Fibroblast of peridontal ligament (primary cell): ENCODE measurements around the gene VAV2.
A peak's percentile ranks its signal among the peaks of the same experiment; 100 is the strongest.

Experiments
- DNase-seq: peaks from one replicate; pipeline ENCODE4 v3.0.0-alpha.2; 2010; ENCODE audit errors: extremely low read depth

Gene VAV2

GRCh38 chr9:133851693-133852092, 140.4 kb downstream of the VAV2 start:
- no peak for DNase-seq

- DNase-seq: no peak
Measured at GRCh38 chr9:133850937-133851336, 141.2 kb downstream of the VAV2 start.

DNA sequence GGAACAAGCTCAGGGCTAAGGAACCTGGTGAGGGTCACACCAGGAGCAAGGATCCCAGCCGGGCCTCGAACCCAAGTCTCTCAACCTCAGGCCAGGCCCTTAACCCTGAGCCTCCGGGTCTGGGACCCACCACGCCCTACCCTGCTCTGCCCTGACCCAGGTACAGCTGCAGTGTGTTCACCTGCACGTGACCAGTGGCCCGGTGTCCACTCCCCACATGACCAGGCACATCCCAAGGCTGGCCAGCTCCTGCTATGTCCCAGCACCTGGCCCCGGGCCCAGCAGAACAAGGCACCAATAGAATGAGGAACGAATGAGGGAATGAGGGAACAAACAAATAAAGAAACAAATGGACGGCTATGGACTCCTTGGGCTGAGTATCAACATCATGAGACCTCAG, 142.0 kb downstream of the VAV2 start:
- no peak for DNase-seq

DNA sequence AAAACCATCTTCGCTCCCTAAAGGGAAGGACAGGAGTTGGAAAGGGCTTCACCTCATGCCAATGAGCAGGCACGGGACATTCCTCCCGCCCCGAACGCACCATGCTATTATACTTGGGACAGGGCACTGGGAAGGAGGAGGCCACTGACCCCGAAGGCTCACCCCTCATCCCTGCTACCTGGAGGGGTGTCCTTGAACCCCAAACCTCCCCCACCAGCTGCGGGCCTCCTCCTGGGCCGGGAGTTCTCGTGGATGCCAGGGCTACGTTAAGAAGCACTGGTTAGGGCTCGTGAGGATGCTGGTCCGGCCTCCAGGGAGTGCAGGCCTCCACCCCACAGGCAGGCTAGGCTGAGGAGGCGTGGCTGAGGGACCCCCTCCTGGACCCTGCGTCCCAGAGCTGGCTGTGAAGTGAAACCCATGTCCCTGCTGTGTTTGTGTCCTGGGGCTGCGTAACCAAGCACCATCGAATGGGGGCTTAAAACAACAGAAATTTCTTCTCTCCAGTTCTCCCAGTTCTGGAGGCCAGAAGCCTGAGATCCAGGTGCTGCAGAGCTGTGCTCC, 142.9 kb downstream of the VAV2 start:
- DNase-seq: no peak

DNA sequence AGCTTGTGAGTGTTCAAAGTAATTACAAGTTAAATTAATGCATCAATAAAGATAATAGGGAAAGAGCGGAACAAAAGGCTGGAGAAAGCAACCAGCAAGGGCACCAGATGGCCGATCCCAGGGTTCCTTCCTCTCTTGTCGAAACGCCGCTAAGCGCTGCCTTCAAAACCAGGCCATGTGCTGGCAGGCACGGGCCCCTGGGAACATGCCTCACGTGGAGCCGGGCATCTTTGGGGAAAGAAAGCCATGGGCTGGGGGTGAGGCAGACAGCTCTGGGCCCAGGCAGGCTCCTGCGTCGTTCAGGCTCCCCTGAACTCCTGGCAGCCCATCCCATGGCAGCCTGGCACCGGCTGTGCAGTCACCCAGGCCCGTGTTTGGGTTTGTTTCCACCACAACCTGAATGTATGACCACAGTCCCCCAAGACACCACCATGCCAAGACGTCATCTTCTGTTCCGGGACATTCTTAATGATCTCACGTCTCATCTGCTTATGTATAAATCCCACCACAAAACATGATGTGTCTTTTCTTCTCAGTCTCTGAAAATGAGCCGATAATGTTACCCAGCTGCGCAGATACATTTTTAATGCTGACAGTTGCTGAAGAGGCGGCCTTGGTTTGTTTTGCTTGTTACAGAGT, 143.5 kb downstream of the VAV2 start:
- DNase-seq: peak; percentile 25

- no peak for DNase-seq
Measured at GRCh38 chr9:133846483-133847090, 145.5 kb downstream of the VAV2 start.

DNA sequence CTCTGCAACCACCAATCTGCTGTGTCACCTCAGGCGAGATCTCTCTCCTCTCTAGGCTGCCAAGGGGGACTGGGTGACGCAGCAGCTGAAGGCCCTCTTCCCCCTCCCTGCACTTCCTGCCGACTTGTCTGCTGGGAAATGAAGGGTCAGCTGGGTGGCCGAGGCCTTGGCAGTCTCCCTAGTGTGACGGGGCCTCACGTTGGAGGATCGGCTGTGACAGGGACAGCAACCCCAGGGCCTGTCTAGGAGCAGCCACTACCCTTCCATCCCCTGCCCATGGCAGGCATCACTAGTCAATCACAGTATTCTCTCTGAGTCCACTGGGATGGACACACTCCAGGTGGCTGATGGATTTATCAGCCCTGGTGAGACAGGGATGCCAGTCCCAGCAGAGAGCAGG, 146.7 kb downstream of the VAV2 start:
- peak; percentile 30 for DNase-seq

- no peak for DNase-seq
Measured at GRCh38 chr9:133844881-133845410, 147.2 kb downstream of the VAV2 start.

DNA sequence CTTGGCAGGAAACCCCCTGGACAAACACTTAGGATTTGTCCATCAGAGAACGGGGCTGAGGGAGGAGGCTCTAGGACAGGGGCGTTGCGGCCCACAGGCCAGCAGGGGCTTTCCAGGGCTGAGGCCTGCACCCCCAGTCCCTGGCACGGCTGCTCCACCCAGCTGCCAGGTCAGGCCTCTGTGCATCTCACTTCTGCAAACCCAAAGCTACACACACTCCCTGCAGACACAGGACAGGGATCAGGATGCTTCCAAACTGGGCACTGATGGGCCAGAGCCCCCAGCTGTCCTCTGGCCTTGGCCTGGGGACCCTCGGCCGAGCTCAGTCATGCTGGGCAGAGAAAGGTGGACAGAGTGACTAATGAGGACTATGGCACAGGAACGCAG, 147.7 kb downstream of the VAV2 start:
- DNase-seq: no peak

DNA sequence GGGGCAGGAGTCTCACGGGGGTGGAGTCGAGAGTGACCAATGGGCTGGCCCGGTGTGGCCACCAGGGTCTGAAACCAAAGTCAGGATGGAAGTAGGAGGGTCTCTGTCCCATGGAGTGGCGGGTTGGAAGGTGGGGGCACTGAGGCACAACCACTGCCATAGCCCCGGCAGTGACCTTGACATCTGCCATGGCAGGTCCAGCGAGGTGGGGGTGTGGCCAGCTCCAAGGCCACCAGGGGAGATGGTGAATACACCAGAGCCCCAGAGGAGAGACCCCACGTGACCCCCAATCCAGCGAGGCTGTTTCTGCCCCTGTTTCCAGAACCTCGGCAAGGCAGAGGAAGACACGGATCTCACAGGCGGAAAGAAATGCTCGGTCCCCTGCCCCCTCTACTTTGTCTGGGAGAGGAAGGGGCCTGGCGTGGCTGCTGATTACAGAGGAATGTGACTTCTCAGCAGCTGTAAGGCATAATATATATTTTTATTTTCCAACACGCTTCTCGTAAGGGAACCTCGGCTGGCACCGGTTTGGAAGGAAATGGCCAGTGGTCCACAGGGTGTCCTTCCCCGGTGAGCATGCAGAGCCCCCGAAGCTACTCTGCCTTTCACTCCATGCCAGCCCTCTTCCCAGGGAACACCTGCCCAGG, 148.2 kb downstream of the VAV2 start:
- DNase-seq: no peak

DNA sequence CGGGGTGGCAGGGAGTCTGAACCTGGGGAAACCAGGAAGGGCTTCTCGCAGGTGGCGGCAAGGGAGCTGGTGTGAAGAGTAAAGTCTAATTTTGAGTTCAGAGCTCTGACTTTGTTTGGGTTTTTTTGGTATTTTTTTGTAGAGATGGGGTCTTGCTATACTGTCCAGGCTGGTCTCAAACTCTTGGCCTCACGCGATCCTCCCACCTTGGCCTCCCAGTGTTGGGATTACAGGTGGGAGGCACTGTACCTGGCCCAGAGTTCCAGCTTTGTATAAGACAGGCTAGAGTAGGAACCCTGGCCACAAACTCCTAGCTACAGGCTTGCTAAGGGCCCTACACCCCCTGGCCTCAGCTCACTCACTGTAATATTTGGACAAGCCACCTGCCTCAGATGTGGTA, 148.9 kb downstream of the VAV2 start:
- DNase-seq: no peak

DNA sequence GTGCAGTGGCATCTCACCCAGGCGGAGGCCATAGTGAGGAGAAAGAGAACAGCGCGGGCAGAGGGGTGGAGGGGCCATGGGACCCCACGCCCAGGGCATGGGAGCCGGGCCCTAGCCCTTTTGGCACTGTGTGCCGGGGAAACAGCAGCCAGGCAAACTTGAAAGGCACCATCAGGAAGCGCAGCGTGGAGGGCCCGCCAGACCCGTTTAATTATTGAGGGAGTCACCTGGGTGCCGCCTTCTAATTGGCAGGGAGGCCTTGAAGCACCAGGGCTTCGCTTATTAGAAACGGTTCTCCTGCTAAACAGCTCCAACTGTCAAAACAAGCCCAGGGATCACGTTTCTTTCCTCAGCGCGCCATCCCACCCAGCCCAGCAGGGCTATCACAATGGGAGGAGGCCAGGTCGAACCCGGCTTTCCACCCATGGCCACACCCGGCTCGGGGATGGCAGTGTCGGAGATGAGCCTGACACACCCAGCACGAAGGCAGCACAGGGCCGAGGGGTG, 149.3 kb downstream of the VAV2 start:
- no peak for DNase-seq

- no peak for DNase-seq
Measured at GRCh38 chr9:133842174-133842573, 149.9 kb downstream of the VAV2 start.

GRCh38 chr9:133841167-133841812, 150.8 kb downstream of the VAV2 start:
- no peak for DNase-seq

- no peak for DNase-seq
Measured at GRCh38 chr9:133839822-133840329, 152.2 kb downstream of the VAV2 start.

- no peak for DNase-seq
Measured at GRCh38 chr9:133838859-133839507, 153.1 kb downstream of the VAV2 start.

GRCh38 chr9:133837627-133838597, 154.2 kb downstream of the VAV2 start:
- DNase-seq: no peak

- DNase-seq: no peak
Measured at GRCh38 chr9:133836818-133837217, 155.3 kb downstream of the VAV2 start.

DNA sequence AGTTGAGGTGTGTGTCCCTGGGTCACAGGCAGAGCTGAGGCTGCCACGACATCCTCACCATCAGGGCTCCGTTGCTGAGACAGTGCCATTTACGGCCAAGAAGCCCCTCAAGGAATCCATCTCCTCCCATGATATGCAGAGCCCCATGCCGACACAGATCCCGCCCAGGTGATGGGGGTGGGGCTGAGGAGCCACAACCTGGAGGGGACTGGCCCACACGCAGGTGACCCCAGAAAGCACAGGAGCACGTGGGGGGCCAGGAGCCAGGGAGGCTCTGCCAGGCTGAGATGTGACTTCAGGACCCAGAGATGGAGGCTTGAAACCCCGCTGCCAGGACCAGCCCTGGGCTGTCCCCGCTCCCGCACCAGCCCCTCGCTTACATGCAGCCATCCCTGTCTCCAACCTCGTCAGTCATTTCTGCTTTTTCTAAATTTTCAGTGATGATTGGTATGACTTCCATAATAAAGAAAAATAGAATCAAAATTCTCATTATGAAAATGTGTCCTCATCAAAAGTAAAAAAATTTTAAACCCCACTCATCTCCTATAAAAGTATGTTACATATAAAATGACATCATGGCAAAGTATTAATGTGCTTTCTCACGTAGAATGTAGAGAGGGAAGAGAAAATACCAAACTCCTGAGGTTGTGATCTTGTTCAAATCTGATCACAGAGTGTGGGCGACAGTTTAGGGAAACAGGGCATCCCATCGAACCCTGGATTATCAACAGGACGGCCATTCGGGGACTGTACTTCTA, 155.9 kb downstream of the VAV2 start:
- no peak for DNase-seq
